ENCODE data around the gene SCN7A.

DNA sequence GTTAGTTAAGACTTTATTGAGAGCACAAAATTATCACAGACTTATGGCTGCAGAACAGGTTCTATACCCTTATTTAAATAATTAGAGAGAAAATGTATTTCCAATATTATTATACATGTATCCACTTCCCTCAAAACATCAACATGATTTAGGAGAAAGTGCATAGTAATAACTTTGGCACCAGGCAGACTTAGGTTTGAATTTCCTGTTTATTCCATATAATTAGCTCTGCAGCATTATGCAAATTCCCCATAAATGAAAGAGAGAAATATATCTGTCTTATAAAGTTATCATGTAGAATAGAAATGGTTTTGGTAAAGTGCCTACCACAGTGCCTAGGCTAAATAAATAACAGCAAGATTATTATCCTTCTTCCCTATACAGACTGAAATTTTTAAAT is 133.6 kb downstream of the SCN7A start:
- TF ChIP-seq POLR2A (IDR thresholded peaks at IDR 0.05), result no peak
- TF ChIP-seq CTCF (IDR thresholded peaks at IDR 0.05), result no peak

Data from testis (tissue), 2 donors.